A549 (cell line): Measurements from ENCODE around the gene TMED5.

Experiments used
- CHD2 ChIP-seq: fragments of 150-350 bp; IDR thresholded peaks from 2 replicates; pipeline ENCODE4 v1.6.1; 2014; ENCODE audit warnings: low read length; ENCODE audit not compliant: partially characterized antibody
- HDAC2 ChIP-seq: fragments of 200-600 bp; sonication (generic); IDR thresholded peaks from 2 replicates; pipeline ENCODE4 v1.6.1; 2016
- HOXA7 ChIP-seq: fragments of 250-450 bp; sonication (Bioruptor Pico); IDR thresholded peaks from 2 replicates; pipeline ENCODE4 v1.5.0; 2020; ENCODE audit warnings: mild to moderate bottlenecking, moderate library complexity
- JUNB ChIP-seq: fragments of >200 bp; sonication (Bioruptor Twin); formaldehyde crosslinking; IDR thresholded peaks from 2 replicates; pipeline ENCODE4 v1.6.1; 2016
- MAZ ChIP-seq: fragments of 150-350 bp; IDR thresholded peaks from 2 replicates; pipeline ENCODE4 v1.6.1; 2014; ENCODE audit warnings: antibody characterized with exemption, low read depth, low read length, borderline replicate concordance
- MYC ChIP-seq: IDR thresholded peaks from 2 replicates; pipeline ENCODE4 v1.6.1; 2012; ENCODE audit warnings: mild to moderate bottlenecking, inconsistent platforms, low read length, improper control_type of control experiment, borderline replicate concordance
- PHF8 ChIP-seq: fragments of 200-600 bp; sonication (generic); IDR thresholded peaks from 2 replicates; pipeline ENCODE4 v1.6.1; 2016; ENCODE audit warnings: low read depth, mild to moderate bottlenecking, antibody characterized with exemption, moderate library complexity, borderline replicate concordance
- POLR2A ChIP-seq: IDR thresholded peaks from 2 replicates; pipeline ENCODE4 v1.6.1; 2012; ENCODE audit warnings: mild to moderate bottlenecking, low read length
- RFX5 ChIP-seq: fragments of 450-650 bp; IDR thresholded peaks from 2 replicates; pipeline ENCODE4 v1.7.1; 2014; ENCODE audit warnings: antibody characterized with exemption, mild to moderate bottlenecking, moderate library complexity
- SMC3 ChIP-seq: fragments of >200 bp; sonication (Bioruptor Twin); formaldehyde crosslinking; IDR thresholded peaks from 3 replicates; pipeline ENCODE4 v1.6.1; 2018; ENCODE audit warnings: inconsistent platforms
- SREBF2 ChIP-seq: fragments of 450-650 bp; IDR thresholded peaks from 2 replicates; pipeline ENCODE4 v1.6.1; 2014; ENCODE audit warnings: mild to moderate bottlenecking, moderate library complexity
- TF ChIP-seq, protein P1 (sequence below): fragments of >200 bp; sonication (Bioruptor Twin); formaldehyde crosslinking; IDR thresholded peaks from 3 replicates; pipeline ENCODE4 v1.5.1; 2016
- TF ChIP-seq, protein P2 (sequence below): IDR thresholded peaks from 2 replicates; pipeline ENCODE4 v1.6.1; 2012; ENCODE audit warnings: low read depth, borderline replicate concordance

DNA sequence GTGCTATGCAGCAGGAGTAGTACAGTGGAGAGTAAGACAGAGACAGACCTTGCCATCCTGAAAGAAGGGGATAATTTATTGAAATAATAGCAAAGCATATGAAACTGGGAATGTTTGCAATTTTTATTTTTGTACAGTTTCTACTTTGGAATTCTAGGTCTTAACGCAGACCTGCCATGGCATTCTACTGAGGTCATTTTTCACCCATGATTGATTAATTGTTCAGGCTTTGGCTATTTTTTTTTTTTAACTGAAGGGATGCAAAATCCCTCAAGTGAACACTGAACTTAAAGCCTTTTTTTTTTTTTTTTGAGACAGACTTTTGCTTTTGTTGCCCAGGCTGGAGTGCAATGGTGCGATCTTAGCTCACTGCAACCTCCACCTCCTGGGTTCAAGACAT is 74.0 kb downstream of the TMED5 start:
- TF ChIP-seq, protein P1, sequence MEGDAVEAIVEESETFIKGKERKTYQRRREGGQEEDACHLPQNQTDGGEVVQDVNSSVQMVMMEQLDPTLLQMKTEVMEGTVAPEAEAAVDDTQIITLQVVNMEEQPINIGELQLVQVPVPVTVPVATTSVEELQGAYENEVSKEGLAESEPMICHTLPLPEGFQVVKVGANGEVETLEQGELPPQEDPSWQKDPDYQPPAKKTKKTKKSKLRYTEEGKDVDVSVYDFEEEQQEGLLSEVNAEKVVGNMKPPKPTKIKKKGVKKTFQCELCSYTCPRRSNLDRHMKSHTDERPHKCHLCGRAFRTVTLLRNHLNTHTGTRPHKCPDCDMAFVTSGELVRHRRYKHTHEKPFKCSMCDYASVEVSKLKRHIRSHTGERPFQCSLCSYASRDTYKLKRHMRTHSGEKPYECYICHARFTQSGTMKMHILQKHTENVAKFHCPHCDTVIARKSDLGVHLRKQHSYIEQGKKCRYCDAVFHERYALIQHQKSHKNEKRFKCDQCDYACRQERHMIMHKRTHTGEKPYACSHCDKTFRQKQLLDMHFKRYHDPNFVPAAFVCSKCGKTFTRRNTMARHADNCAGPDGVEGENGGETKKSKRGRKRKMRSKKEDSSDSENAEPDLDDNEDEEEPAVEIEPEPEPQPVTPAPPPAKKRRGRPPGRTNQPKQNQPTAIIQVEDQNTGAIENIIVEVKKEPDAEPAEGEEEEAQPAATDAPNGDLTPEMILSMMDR: no peak
- TF ChIP-seq, protein P2, sequence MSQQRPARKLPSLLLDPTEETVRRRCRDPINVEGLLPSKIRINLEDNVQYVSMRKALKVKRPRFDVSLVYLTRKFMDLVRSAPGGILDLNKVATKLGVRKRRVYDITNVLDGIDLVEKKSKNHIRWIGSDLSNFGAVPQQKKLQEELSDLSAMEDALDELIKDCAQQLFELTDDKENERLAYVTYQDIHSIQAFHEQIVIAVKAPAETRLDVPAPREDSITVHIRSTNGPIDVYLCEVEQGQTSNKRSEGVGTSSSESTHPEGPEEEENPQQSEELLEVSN: no peak
- TF ChIP-seq SREBF2 (no peak), RFX5 (no peak), HOXA7 (no peak), HDAC2 (no peak), MAZ (no peak), PHF8 (no peak), POLR2A (no peak), CHD2 (no peak), SMC3 (no peak), MYC (no peak), JUNB (no peak)
